NCI-H2107 (cell line): ENCODE measurements around the gene NFASC.

Source experiments
- DNase-seq: peaks from one replicate; lab custom pipeline; 2025; lab: John Stamatoyannopoulos, UW

The NFASC gene

DNA sequence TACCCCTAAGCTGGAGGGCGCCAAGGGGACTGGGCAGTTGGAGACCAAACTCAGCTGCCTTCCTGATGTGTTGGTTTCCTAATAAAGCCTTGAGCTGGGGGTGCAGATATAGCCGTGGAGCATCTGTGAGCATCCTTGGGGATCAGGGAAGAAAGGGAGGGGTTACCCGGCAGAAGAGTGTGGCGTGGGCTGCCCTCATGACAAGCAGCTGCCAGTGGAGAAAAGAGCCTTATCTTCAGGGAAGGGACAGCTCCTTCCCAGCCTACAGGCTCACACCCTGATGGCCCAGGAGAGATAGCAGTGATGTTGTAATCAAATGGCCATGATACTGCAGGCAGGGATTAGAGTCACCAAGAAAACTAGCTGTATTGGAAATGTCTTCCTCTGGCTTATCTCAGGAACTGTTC lies 10.8 kb upstream of the NFASC start:
- DNase-seq, result no peak

DNA sequence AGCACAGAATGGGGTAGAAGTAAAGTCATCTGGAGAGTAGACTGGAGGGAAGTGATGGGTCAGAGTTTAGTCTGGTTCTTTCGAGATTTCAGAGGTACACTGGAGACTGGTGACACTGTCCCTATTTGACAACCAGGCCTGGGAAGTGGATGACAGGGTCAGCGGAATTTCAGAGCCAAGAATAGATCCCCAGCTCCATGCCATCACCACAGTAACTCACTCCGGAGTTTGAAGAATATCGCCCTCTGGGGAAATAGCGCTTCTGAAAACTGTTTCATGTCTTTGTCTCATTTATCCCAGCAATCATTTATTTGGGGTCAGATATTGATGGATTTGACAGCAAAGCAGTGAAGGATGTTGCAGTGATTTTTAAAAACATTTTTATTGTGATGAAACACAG lies 7.6 kb upstream of the NFASC start:
- DNase-seq, result no peak

DNA sequence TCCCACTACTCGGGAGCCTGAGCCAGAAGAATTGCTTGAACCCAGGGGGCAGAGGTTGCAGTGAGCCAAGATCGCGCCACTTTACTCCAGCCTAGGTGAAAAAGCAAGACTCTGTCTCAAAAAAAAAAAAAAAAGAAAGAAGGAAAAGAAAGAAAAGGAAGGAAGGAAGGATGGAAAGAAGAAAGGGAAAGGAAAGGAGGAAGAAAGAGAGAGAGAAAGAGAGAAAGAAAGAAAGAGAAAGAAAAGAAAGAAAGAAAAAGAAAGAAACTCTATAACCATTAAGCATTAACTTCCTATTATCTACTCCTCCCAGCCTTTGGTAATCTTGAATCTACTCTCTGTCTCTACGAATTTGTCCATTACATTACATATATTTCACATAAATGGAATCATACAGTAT lies 6.9 kb upstream of the NFASC start:
- no peak for DNase-seq

DNA sequence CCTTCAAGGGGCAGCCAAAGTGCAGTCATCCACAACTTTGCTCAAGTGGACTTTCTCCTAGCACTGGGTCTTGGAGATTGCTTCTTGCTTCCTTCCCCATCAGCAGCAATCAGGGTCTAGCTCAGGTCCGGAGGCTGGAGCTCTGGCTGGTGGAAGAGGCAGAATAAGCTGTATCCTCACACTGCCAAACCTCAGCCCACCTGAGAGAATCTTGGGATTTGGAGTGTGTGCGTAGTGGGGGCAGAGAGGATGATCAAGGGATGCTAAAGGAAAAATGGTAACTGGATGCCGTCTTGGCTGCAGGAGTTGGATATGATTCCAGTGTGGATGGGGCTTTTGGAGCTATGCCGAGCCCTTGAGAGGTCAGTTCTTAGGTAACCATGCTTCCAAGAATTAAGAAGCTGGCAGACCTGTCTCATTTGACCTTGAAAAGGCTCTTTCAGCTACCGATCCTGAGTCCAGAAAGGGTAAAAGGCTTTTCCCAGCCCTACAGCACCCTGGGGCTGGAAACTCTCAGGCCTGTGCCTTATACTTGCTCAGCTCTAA lies 4.5 kb upstream of the NFASC start:
- no peak for DNase-seq

DNA sequence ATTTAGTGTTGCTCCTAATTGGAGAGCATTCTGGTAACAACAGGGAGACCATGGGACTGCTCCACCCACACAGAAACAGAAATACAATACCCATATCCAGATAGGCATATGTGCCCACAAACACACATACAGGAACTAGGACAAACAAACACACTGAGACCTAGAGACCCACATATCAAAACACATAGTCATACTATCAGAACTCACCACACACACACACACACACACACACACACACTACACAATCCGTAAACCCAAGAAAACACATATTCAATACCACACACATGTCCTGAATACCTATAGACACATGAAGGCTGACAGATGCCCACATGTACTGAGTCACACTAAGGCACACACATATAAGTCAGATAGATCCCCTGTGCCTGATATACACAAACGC lies 3.5 kb upstream of the NFASC start:
- no peak for DNase-seq

DNA sequence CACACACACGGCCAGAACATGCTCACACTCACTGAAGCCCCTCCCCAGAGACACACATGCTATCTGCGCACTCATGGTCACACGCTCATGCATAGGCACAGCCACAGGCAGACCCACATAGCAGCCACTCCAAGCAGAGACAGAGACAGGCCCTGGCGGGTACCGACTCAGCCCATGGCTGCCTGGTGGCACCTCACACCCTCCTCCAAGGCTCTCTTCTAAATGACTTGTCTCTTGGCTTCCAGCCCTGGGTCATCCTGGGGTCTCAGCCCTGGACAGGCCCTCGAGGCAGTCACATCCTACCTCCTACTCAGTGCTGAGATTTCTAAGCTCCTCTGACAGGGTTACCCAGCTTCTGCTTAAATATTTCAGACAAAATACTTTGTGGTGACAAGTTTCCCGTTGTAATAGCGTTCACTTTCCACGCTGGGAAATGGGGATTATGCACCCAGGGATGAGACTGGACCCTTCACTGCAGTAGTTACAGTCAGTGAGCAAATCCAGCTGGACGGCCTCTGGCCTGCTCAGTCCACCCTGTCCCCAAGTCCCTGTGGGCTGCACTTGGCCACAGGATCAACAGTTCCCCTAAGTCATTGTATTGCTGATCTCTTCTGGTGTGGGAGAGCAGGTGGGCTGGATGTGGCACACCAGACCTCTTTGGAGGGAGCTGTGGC lies 2.9 kb upstream of the NFASC start:
- no peak for DNase-seq

DNA sequence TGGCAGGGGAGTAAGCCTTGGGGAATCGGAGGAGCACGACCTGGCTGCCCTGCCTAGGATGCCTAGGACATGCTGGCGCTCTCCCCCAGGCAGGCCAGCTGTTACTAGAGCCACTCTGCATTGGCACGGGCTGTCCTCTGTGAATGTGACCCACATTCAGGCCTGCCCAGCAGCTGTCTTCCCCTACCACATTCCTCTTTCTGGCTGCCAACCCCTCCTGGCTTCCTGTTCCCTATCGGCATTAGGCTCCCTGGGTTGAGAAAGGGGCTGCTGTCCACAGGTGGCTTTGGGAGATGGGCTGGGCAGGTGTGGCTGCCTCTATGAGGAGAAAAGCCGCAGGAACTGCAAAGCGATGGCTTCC lies 2.3 kb upstream of the NFASC start:
- DNase-seq, result no peak

DNA sequence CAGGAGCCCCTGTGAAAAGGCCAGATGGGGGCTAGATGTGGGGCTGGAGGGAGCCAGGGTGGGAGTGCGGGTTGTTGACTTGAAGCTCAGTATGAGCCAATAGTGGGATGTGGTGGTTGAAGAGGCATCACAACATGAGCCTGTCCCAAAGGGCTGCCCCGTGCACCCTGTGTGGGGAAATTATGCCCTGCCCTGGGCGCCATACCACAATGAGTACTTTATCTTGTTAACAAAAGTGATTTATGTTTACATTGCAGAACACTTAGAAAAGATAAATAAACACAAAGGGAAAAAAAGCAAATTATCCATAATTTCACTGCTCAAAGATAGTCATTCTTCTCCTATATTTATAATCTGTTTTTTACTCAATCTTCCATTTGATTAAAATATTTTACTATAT lies 1.6 kb upstream of the NFASC start:
- DNase-seq, result no peak

DNA sequence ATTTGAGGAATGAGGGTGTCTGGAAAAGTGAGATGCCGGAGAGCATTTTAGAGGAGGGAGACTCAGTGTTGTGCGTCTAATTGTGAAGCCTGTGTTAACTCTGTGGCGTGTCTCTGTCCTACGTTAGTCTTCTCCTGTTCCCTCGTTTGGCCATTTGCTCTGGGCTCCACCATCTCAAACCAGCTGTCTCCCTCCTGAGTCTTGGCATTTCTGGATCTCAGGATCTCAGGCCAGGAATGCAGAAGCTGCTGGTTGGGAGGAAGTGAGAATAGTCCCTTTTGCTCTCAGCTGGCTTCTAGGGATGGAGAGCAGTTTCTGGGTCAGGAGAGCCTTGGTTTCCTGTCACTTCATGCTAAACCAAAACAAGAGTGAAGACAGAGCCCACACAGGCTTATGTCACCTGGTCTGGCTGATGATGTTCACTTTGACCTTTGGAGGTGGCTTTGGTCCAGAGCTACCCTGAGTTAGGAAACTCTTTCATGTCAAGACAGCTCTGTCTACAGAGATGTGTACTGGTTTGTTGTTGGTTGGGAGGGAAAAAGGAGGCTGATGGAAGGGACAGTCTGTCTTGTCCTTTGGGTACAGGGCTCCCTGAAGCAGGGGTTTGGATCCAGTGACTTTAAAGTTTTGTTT lies 859 bp downstream of the NFASC start:
- no peak for DNase-seq

DNA sequence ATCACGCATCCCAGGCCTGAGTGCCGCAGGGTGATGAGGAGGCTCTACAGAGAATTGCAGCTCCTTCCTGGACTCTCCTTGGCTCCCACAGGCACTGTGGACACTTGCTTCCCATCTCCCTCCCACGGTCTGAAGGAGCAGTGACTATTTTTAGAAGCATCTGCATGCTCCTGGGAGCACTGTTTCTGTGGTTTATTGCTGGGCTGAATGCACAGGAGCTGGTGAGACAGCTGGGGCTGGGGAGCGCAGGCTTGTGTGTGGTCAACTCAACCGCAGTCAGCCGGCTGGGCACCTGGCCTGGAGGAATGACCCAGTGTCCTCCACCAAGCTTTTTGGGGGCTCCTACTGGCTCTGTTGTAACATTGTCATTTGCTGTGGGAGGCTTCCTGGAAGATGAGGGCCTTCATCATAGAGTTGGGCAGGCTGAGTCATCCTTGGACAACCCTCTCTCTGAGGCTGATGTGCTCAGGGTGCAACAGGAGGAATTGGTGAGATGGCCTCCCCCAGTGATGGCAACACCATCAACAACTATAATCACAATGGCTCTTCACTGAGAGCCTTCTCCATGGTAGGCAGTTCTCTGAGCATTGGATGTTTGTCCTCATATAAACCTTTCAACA lies 1.7 kb downstream of the NFASC start:
- no peak for DNase-seq

DNA sequence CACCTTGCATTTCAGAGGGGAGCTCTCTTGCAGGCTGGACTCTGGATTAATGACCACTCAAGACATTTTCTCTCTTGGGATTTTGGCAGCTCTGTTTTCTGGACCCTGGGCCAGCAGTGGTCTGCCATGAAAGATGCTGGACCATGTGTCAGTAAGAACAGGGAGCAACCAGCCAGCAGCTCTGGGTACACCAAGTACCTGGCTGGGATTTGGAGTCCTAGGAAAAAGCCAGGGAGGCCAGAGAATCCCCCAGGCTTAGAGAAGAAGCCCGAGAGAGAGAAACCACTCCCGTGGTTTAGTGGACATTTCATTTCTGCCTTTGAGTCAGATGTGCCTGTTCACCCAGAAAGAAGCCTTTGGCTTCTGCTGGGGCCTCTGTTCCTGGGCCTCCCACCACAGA lies 2.5 kb downstream of the NFASC start:
- DNase-seq, result no peak

DNA sequence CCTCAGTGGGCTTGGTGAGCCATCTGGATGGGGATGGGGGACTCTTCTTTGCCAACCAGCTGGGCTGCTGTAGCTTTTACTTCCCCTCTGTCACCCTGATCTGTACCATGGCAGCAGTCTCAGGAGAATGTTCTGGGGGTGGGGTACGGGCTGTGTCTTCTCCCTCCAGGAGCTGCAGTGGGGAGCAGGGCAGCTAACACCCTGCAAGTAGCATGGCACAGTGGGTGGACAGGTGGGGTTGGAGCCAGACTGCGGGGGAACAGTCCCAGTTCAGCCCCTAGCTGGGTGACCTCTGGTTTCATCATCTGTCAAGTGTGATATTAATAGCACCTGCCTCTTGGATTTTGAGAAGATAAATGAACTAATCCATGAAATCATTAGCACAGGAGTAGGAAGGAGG lies 3.1 kb downstream of the NFASC start:
- no peak for DNase-seq

DNA sequence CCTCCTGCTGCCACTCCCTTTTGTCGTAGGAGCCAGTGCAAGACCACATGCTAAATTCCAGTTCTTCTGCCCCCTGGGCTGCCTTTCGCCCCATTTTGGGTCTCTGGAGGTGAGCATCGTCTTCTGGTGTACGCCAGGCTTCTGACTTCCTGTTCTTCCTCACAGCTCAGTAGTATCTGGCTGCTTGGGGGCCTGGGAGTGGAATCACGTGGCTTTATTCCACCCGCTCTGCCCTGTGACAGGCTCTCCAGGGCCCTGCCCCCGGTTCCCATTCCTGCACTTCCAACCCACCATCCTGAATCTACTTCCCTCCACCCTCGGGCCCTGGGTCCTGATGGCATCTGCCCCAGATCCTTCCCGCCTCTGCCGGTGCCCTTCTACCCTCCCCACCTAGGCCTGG lies 3.6 kb downstream of the NFASC start:
- no peak for DNase-seq

DNA sequence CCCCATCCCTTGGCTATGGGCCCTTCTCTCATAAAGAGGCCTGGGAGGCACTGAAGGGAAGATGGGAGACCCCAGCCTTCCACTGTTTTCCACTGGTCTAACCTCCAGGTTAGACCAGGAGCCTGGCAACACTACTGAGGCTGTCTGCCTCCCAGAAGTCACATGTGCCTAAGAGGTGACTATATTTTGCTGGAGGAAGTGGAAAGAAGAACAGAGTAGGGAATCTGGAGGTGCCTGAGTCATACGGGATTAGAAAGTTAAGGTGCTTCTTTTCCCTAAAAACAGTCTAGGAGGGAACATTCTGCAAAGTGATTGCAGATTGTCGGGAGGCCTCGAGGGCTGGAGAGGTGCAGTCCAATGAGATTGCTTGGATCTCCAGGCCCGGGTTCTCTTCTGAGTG lies 4.6 kb downstream of the NFASC start:
- no peak for DNase-seq

DNA sequence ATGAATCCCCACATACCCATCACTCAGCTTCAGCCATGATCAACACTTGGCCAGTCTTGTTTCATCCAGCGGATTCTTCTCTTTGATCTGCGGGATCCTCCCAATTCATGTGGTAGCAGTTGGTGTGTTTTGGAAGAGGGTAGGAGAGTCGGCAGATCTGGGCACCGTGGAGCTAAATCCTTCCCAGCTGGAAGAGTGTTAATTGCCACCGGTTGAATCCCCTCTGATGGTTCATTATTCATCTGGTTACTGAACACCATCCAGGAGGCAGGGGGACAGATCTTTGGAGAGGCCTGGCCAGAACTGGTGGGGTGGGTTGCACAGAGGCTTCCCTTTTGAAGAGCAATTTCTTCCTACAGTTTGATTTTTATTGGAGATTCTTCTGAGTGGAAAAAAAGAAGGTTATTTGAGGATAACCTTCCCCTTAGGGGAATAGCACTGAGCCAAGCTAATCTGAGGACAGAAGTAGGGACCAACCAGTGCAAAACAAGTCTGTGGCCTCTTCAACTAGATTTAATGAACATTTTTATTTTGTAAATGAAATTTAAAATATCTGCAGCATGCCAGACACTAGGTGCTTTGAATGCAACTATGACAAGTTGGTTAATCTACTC lies 8.1 kb downstream of the NFASC start:
- DNase-seq, result no peak

DNA sequence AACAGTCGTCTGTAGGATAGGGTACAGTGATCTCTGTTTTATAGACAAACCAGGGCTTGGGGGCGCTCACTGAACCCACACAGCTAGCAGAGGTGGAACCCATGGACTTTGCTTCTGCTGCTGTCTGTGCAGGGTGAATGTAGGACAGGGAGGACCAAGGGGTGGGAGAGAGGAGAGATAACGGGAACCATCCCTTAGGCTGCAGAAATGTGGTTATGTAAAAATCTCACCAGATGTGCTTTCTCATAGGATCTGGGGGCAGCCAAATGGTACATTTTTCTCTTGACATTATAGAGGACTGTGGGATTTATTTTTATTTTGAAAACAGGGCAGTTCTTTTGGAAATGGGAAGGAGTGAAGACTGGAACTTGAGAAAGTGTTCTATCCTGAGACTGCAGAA lies 8.7 kb downstream of the NFASC start:
- DNase-seq, result no peak

DNA sequence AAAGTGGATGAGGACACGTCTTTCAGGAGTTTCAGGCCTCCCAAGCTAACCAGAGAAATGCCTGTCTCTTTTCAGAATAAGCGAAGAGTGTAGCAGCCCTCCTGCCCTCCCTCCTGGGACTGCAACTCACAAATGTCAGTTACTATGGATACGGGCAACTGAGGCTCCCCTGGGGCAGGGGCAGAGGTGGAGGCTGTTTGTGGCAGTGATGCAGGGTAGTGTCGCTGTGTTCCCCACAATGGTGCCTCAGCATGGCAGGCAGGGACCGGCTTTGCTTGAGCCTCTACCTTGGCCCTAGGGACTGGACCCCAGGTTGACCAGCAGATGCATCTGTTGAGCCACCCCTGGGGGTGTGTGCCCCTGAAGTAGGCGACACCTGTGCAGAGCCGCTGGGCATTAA lies 10.2 kb downstream of the NFASC start:
- no peak for DNase-seq

DNA sequence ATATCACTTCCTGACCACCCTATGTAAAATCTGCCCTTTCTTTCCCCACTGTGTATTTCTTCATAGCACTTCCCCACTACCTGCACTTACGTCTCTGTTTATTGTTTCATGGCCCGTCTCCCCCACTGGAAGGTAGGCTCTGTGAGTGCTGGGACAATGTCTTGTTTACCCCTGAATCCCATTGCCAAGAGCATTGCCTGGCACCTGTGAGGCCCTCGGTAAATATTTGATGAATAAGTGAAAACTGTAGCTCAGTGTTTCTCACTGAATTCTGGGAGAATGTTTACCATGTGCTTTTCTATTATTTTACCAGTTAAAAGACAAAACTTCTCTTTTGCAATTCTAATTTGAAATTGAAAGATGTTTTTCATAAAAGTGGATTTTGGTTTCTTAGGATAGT lies 11.8 kb downstream of the NFASC start:
- DNase-seq, result no peak

DNA sequence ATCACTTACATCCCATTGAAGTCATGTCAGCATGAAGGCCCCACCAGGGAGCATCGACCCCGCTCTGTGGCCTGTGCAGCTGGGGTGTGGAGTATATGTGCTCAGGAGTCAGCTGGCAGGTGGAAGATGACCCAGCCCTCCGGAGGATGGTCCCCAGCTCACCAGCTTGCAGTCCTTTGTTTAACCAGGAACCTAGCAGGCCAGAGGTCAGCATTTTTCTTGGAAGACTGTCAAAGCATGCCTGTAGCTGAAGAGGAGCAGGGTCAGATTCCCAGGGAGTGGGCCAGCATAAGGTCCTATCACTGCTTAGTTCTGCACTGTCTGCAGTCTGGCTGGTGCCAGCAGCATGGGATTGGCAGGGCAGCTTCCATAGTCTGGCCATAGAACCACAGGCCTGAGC lies 12.7 kb downstream of the NFASC start:
- DNase-seq, result no peak

DNA sequence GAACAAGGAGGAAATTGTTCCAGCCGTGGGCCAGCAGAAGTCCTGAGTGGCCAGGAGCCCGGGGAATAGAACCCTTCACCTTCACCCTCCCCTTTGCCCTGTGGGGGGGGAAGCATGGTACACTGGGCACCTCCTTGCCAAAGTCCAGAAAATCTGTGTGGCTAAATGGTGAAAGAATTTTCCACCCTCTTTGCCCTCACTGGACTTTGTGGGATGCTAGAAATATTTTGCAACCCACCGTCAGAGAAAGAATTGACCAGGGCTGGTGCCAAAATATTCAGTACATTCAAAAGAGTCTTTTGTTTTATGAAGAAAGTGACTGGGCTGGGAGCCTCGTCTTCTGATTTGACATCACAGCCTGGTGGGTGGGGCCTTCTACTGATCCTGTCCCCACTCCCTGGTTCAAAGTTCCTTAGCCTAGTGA lies 14.6 kb downstream of the NFASC start:
- no peak for DNase-seq

DNA sequence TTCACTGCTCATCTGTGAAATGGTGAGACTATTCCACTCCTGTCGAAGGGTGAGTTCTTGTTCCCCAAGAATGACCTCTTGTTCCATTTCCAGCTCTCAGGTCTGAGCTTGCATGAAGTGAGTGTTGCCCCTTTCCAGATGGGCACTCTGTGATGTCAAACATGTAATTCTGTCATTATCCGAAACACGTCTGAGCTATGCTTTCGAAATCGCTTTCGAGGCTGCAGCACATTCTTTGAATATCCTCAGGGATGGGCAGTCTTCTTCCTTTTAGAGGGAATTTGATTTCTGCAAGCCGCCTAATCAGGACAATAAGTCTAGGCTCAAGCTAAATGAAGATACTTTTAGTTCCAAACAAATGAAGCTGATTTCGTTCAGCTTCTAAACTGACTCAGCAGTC lies 15.1 kb downstream of the NFASC start:
- no peak for DNase-seq

DNA sequence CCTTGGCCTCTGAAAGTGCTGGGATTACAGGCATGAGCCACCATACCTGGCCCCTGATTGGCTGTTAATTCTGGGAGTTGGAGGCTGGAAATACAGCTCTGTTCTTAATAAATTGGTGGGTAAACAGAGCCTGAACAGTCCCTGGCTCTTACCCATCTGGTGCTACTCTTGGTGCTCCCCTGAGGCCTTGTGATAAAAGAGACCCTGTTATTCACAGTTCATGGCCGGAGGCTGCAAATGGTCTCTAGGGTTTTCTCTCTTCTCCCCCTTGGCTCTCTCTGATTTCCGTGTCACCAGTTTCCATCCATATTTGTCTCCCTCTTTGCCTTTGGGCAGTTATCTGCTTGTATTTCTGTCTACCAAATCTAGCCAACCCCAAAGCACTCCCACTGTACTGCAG lies 17.2 kb downstream of the NFASC start:
- DNase-seq, result no peak

DNA sequence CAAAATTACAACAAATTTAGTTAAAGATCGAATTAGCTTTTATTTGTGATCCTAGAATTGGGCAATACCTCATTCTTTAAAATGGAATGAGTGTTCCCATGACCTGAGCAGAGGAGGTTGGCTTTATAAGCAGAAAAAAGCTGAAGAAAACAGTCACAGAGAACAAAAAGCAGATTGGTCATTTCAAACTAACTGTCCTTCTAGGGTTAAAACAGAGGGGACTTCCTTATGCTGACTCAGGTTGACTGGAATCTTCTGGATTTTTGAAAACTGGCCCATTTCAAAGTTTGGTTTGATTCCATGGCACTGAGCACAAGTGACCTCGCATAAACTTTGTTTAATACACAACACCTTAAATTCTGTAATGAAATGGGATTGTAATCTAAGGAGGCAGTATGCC lies 17.6 kb downstream of the NFASC start:
- DNase-seq, result no peak
